ENCODE results near the gene UFD1. TPM values are rescaled to one million over a fixed set of nuclear protein-coding genes. Genes with fewer than 3 reads are reported as not detected.

Gene UFD1, protein sequence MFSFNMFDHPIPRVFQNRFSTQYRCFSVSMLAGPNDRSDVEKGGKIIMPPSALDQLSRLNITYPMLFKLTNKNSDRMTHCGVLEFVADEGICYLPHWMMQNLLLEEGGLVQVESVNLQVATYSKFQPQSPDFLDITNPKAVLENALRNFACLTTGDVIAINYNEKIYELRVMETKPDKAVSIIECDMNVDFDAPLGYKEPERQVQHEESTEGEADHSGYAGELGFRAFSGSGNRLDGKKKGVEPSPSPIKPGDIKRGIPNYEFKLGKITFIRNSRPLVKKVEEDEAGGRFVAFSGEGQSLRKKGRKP
- polyA plus RNA-seq (2013, experiment 1 of 2), result 75.8 TPM
- 60.2 TPM for polyA plus RNA-seq (2013, experiment 2 of 2)

DNA sequence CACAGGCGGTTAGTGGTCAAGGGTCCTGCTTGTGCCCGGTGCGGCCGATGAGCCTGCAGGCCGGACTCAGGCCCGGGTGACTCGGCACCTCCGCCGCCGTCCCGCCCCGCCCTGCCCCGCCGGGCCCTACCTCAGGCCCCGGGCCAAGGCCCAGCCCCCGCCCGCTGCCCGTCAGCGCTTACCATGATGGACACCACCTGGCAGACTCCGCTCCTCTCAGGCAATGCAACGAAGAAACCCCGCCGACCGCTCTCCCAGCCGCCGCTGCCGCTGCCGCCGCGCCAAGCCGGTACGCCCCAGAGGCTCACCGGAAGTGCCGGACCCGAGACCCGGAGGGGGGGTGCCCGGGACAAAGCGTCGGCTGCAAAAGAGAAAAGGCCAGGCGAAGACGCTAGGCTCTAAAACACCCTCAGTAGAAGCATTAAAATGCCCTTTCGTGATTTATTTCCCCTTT lies at the start of gene UFD1:
Gene UFD1 (minus strand): TSS at position 293 of the 454 bp plus-strand sequence. CDS start 108 bp downstream, at position 185.
- peaks cover 16% of the 10 kb centered on the region; the same call in 1 of the 2 replicates for H3K4me1 ChIP-seq (ENCODE audit: insufficient read depth, low read length)
- H3K9ac ChIP-seq (ENCODE audit: low read depth, low read length), result peak within 1 kb of the TSS; percentile 93
- no peaks in the 10 kb centered on the region for H3K27me3 ChIP-seq (ENCODE audit: insufficient read depth, low read length)
- H3K27ac ChIP-seq (ENCODE audit: low read depth, low read length), result peak within 1 kb of the TSS; percentile 91
- peaks cover 41% of the 10 kb centered on the region for H3K36me3 ChIP-seq (ENCODE audit: insufficient read depth, low read length)
- H3K4me3 ChIP-seq (ENCODE audit: low read length), result peak within 1 kb of the TSS; percentile 62
- 0% methylated on average over 42 of the region's 42 CpGs for WGBS
- H3K9me3 ChIP-seq (ENCODE audit: insufficient read depth, low read depth, low read length), result no peaks in the 10 kb centered on the region

DNA sequence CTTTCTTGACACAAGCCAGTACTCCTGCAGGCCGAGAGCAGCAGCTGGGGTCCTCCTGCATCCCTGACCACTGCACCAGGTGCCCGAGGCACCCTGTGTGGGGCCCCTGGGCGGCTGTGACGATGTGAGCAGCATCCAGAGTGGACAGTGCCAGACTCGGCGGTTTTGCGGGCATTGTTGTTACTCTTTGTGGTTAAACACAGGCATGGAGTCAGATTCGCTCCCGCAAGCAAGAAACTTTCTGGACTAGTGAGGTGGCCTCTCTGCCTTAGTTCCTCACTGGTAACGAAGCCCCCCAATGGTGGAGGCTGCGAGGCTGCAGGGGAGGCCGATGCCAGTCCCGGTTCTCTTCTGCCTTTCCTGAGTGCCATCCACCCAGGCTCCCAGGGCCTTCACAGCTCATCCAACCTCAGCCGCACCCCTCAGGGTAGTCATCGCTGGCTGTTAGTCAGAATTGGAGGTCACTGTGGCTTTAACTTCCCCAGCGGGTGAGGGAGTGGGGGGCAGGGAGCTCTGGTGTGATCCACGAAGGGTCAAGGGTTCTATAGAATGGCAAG lies 48.9 kb upstream of the UFD1 start:
- H3K36me3 ChIP-seq (ENCODE audit: insufficient read depth, low read length), result no peaks in the 10 kb centered on the region
- H3K9me3 ChIP-seq (ENCODE audit: insufficient read depth, low read depth, low read length), result no peaks in the 10 kb centered on the region
- peaks cover 41% of the 10 kb centered on the region for H3K27me3 ChIP-seq (ENCODE audit: insufficient read depth, low read length)
- no peak overlapping the region for H3K4me3 ChIP-seq (ENCODE audit: low read length)
- H3K27ac ChIP-seq (ENCODE audit: low read depth, low read length), result no peak overlapping the region
- no peak overlapping the region for H3K9ac ChIP-seq (ENCODE audit: low read depth, low read length)
- 0 out of 2 replicates have a peak, but pooled peaks cover 1% of the 10 kb centered on the region for H3K4me1 ChIP-seq (ENCODE audit: insufficient read depth, low read length)
- 90% methylated on average over 17 of the region's 17 CpGs for WGBS

DNA sequence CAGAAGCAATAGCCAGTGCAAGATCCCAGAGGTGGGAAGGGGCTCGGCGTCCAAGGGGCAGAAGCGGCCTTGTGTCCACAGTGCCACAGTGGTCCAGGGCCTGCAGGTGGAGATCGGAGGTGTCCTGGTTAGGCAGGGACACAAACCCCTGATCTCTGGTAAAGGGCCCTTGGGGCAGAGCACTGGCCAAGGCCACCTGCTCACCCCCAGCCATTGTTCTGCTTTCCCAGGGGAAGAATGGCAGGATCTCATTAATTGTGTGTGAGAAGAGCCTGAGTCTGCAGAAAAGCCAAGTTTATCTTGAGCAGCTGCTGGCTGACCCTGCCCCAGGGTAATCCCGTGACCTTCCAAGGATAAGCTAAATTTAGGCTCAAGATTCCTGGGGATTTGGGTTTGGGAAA lies 48.3 kb upstream of the UFD1 start:
- no peaks in the 10 kb centered on the region for H3K9me3 ChIP-seq (ENCODE audit: insufficient read depth, low read depth, low read length)
- WGBS, result 95% methylated on average over 5 of the region's 5 CpGs
- no peaks in the 10 kb centered on the region for H3K36me3 ChIP-seq (ENCODE audit: insufficient read depth, low read length)
- H3K27me3 ChIP-seq (ENCODE audit: insufficient read depth, low read length), result peaks cover 47% of the 10 kb centered on the region
- H3K27ac ChIP-seq (ENCODE audit: low read depth, low read length), result no peak overlapping the region
- H3K4me3 ChIP-seq (ENCODE audit: low read length), result no peak overlapping the region
- H3K9ac ChIP-seq (ENCODE audit: low read depth, low read length), result no peak overlapping the region
- 0 out of 2 replicates have a peak, but pooled peaks cover 4% of the 10 kb centered on the region for H3K4me1 ChIP-seq (ENCODE audit: insufficient read depth, low read length)

DNA sequence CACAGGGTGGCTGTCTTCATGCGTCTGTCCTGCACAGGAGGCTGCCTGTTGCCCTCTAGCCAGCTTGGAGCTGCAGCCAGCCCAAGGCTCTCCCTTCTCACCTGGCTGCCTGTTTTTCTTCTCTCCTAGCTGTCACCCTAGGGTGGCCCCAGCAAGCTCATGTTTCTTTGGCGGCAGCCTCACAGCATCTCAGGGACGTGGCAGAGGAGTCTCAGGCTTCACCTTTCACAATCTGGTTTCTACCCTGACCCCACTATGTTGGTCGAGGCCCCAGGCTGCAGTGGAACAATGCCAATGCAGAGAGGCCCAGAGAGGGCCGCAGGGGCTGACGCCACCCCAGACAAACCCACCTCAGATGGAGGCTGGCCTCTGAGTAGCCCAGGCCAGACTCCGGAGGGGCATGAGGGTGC lies 47.7 kb upstream of the UFD1 start:
- Histone ChIP-seq H3K27ac (ENCODE audit: low read depth, low read length) (no peak overlapping the region), H3K4me1 (ENCODE audit: insufficient read depth, low read length) (0 out of 2 replicates have a peak, but pooled peaks cover 4% of the 10 kb centered on the region)

DNA sequence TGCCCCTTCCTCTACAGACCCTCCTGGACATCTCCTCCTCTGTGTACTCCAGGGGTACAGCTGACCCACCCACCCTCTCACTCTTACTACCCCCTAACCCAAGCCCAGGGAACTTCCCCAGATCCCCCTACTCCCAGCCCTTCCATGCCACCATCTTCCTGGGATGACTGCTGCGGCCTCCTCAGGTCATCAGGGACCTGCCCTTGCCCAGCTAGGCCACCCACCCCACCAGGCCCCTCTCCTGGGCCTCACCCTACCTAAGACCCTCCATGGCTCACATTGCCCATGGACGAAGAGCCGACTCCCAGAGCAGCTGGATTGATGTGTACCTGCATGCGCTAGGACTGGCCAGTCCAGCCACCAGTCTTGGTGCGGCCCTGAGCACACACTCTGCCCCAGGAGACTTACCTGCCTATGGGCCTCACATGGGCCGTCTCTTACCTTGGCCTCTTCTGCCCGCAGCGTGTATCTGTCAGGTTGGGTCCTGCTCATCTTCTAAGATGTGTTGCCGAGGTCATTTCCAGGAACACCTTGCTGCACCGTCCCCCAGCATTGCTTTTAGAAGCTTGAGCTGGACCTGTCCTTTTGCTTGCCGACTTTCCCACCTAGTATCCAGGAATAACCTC lies 47.2 kb upstream of the UFD1 start:
- Histone ChIP-seq H3K27me3 (ENCODE audit: insufficient read depth, low read length) (peaks cover 57% of the 10 kb centered on the region), H3K9ac (ENCODE audit: low read depth, low read length) (no peak overlapping the region)
- 92% methylated on average over 11 of the region's 11 CpGs for WGBS

More for the DNA sequence above, 47.7 kb upstream of the UFD1 start:
- H3K36me3 ChIP-seq (ENCODE audit: insufficient read depth, low read length), result no peaks in the 10 kb centered on the region
- H3K27me3 ChIP-seq (ENCODE audit: insufficient read depth, low read length), result peaks cover 53% of the 10 kb centered on the region
- H3K4me3 ChIP-seq (ENCODE audit: low read length), result no peak overlapping the region
- H3K9me3 ChIP-seq (ENCODE audit: insufficient read depth, low read depth, low read length), result no peaks in the 10 kb centered on the region
- 86% methylated on average over 7 of the region's 7 CpGs for WGBS
- H3K9ac ChIP-seq (ENCODE audit: low read depth, low read length), result no peak overlapping the region

DNA sequence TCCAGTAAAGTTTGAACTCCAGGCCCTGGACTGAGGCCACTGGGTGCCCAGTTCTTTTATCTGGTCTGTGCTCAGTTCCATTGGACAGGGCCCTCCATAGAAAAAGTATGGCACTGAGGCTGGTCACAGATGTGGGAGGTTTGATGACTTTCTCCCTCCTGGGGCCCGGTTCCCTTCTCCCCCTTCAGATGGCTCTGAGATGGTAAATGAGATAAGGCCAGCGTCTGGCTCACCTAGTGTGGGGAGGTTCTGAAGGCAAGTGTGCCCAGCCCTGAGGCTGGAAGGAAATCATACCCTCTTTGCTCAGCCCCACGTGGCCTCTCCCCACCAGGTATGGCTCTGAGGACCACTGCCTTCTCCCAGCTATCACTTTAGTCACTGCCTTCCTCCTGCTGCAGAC lies 46.7 kb upstream of the UFD1 start:
- no peak overlapping the region for H3K4me3 ChIP-seq (ENCODE audit: low read length)
- H3K27ac ChIP-seq (ENCODE audit: low read depth, low read length), result no peak overlapping the region
- H3K36me3 ChIP-seq (ENCODE audit: insufficient read depth, low read length), result peaks cover under 1% of the 10 kb centered on the region; the same call in 1 of the 2 replicates
- H3K9ac ChIP-seq (ENCODE audit: low read depth, low read length), result no peak overlapping the region
- 0 out of 2 replicates have a peak, but pooled peaks cover 4% of the 10 kb centered on the region for H3K4me1 ChIP-seq (ENCODE audit: insufficient read depth, low read length)
- WGBS, result 95% methylated on average over 3 of the region's 3 CpGs
- H3K9me3 ChIP-seq (ENCODE audit: insufficient read depth, low read depth, low read length), result no peaks in the 10 kb centered on the region
- peaks cover 57% of the 10 kb centered on the region for H3K27me3 ChIP-seq (ENCODE audit: insufficient read depth, low read length)

More for the DNA sequence above, 47.2 kb upstream of the UFD1 start:
- H3K9me3 ChIP-seq (ENCODE audit: insufficient read depth, low read depth, low read length), result no peaks in the 10 kb centered on the region
- no peaks in the 10 kb centered on the region for H3K36me3 ChIP-seq (ENCODE audit: insufficient read depth, low read length)
- no peak overlapping the region for H3K27ac ChIP-seq (ENCODE audit: low read depth, low read length)
- 0 out of 2 replicates have a peak, but pooled peaks cover 4% of the 10 kb centered on the region for H3K4me1 ChIP-seq (ENCODE audit: insufficient read depth, low read length)
- H3K4me3 ChIP-seq (ENCODE audit: low read length), result no peak overlapping the region

DNA sequence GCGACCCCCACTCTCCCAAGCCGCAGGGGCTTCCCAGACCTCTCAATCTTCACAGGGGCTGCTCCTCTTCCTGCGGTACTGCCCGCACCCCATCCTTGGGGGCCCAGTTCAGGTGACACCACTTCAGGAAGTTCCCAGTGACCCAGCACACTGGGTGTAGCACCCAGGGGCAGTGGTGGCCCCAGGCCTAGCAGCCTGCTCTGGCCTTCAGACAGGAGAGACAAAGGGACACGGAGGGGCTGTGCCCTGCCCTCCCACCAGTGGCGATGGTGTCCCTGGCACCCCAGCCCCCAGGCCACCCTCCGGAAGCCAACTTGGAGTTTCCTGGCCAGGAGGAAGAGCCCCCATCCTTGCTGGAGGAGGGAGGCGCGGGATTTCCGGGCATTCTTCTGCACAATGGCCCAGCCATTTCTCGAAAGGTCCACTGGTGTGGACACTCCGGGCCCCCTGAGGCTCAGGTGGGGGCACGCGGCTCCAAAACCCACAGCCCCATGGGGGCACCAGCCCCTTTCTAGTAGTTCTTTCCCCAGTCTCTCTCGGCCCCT lies 46.2 kb upstream of the UFD1 start:
- H3K4me3 ChIP-seq (ENCODE audit: low read length), result peak overlapping the region; percentile 58; the same call in 1 of the 2 replicates
- H3K9ac ChIP-seq (ENCODE audit: low read depth, low read length), result peak overlapping the region; percentile 33; the same call in 1 of the 2 replicates
- no peak overlapping the region for H3K27ac ChIP-seq (ENCODE audit: low read depth, low read length)
- no peaks in the 10 kb centered on the region for H3K9me3 ChIP-seq (ENCODE audit: insufficient read depth, low read depth, low read length)
- WGBS, result 88% methylated on average over 15 of the region's 15 CpGs
- peaks cover 57% of the 10 kb centered on the region for H3K27me3 ChIP-seq (ENCODE audit: insufficient read depth, low read length)
- H3K36me3 ChIP-seq (ENCODE audit: insufficient read depth, low read length), result peaks cover 2% of the 10 kb centered on the region; the same call in 1 of the 2 replicates
- H3K4me1 ChIP-seq (ENCODE audit: insufficient read depth, low read length), result 0 out of 2 replicates have a peak, but pooled peaks cover 4% of the 10 kb centered on the region

DNA sequence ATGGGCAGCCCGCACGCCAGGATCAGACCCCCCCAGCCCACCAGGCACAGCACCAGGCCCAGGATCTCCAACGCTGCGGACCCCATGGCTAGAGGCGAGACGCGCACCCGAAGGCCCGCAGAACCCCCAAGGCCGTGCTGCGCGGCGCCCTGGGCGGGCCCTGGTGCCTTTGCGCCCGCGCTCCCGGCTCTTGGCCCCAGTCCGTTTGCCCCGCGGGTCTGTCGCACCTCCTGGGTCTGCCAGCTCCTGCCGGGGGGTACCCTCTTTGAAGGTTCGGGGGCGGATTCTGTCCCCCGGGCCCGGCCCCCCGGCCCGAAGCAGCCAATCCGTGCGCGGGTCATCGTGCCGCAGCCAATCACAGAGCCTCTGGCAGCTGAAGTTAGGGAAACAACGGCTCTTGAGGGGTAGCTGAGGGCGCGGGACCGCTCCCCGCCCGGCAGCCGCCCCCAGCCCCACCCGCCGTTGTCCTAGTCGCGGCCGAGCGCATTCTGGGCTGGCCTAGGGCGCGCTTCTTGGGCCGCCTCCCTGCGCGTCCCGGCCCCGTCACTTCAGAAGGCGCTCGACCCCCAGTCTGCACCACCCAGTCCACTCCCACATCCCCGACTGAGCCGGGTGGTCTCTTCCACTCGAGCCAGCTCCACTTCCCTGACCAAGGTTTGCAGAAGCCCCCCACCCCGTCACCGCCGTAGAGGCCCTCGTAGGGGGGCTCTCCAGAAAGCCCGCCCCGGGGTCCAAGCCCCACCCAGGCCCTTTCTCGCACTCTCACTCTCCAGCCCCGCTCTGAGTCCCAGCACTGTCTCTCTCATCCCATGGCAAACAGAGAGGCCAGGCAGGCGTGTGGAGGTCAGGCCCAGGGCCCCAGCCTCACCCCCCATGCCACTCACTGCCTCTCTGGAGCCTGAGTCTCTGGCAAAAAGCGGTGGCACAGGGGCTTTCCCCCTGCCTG lies 45.5 kb upstream of the UFD1 start, which contains the start of gene CLDN5:
Gene CLDN5 (minus strand): TSS at position 241 of the 946 bp plus-strand sequence. CDS start 155 bp downstream, at position 86.
- 3% methylated on average over 69 of the region's 69 CpGs for whole genome bisulfite sequencing
- H3K9me3 ChIP-seq (ENCODE audit: insufficient read depth, low read depth, low read length), result no peaks in the 10 kb centered on the region
- peak within 1 kb of the TSS; percentile 58 for H3K4me3 ChIP-seq (ENCODE audit: low read length)
- H3K27ac ChIP-seq (ENCODE audit: low read depth, low read length), result no peak within 1 kb of the TSS
- peak within 1 kb of the TSS; percentile 33; the same call in 1 of the 2 replicates for H3K9ac ChIP-seq (ENCODE audit: low read depth, low read length)
- H3K4me1 ChIP-seq (ENCODE audit: insufficient read depth, low read length), result 0 out of 2 replicates have a peak, but pooled peaks cover 4% of the 10 kb centered on the region
- peaks cover 57% of the 10 kb centered on the region for H3K27me3 ChIP-seq (ENCODE audit: insufficient read depth, low read length)
- peaks cover 2% of the 10 kb centered on the region; the same call in 1 of the 2 replicates for H3K36me3 ChIP-seq (ENCODE audit: insufficient read depth, low read length)

DNA sequence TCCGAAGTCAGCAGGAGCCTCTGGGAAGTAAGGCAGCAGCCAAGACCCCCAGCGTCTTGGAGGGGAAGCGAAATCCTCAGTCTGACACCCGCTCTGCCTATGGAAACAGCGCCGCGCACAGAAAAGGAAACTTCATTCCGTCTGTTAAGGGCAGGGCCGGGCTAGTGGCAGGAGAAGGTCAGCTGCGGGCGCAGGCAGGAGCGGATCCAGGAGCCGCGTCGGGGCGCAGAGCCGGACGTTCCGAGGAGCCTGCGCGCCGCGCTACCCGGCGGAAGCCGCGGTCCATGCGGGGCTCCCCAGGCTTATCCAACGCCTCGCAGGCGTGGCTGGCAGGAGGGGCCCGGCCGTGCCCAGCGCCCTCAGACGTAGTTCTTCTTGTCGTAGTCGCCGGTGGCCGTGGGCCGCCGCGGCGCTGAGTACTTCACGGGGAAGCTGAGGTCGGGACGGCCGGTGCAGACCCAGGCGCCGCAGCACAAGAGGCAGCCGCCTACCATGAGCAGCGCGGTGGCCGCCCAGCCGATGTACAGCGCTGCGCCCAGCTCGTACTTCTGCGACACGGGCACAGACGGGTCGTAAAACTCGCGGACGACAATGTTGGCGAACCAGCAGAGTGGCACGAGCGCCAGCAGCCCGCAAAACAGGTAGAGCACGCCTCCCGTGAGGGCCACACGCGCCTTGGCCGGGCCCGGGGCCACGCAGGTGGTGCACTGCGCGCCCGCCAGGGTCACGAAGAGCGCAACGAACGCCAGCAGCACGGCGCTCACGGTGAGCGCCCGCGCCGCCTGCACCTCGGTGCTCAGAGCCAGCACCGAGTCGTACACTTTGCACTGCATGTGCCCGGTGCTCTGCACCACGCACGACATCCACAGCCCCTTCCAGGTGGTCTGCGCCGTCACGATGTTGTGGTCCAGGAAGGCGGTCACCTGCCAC lies 44.5 kb upstream of the UFD1 start:
- H3K4me3 ChIP-seq (ENCODE audit: low read length), result peak overlapping the region; percentile 58
- peak overlapping the region; percentile 33; the same call in 1 of the 2 replicates for H3K9ac ChIP-seq (ENCODE audit: low read depth, low read length)
- H3K9me3 ChIP-seq (ENCODE audit: insufficient read depth, low read depth, low read length), result no peaks in the 10 kb centered on the region
- 2% methylated on average over 99 of the region's 99 CpGs for WGBS
- H3K27me3 ChIP-seq (ENCODE audit: insufficient read depth, low read length), result peaks cover 57% of the 10 kb centered on the region
- 0 out of 2 replicates have a peak, but pooled peaks cover 4% of the 10 kb centered on the region for H3K4me1 ChIP-seq (ENCODE audit: insufficient read depth, low read length)
- peaks cover 2% of the 10 kb centered on the region; the same call in 1 of the 2 replicates for H3K36me3 ChIP-seq (ENCODE audit: insufficient read depth, low read length)
- no peak overlapping the region for H3K27ac ChIP-seq (ENCODE audit: low read depth, low read length)

Measured in HUES64 (cell line).